HG03139 (cell line): Measurements from ENCODE around the gene PALM.
"Not testable (repeated sequence)": the region's sequence is repeated elsewhere in the genome, so short reads cannot be mapped to it uniquely, and the experiment has no call there.

Experiments used
- ATAC-seq: cut with Tn5 transposase; IDR thresholded peaks from one replicate; pipeline ENCODE4 v1.9.1; 2021; ENCODE audit not compliant: unreplicated experiment

PALM gene

GRCh38 chr19:703651-704446 is 4.9 kb upstream of the PALM start:
- ATAC-seq, result no peak

DNA sequence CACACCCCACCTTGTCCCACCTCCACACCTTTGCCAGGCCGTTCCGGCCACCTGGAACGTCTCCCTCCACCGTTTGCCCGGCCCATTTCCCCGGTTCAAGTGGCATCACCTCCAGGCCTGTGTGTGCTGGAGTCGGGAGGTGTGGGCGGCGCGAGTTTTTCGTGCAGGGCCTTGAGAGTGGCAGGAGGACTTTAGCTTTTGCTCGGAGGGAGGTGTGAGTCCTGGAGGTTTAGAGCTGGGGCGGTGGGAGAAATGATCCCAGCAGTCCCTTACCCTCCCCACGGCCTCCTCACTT is 4.3 kb upstream of the PALM start:
- no peak for ATAC-seq

DNA sequence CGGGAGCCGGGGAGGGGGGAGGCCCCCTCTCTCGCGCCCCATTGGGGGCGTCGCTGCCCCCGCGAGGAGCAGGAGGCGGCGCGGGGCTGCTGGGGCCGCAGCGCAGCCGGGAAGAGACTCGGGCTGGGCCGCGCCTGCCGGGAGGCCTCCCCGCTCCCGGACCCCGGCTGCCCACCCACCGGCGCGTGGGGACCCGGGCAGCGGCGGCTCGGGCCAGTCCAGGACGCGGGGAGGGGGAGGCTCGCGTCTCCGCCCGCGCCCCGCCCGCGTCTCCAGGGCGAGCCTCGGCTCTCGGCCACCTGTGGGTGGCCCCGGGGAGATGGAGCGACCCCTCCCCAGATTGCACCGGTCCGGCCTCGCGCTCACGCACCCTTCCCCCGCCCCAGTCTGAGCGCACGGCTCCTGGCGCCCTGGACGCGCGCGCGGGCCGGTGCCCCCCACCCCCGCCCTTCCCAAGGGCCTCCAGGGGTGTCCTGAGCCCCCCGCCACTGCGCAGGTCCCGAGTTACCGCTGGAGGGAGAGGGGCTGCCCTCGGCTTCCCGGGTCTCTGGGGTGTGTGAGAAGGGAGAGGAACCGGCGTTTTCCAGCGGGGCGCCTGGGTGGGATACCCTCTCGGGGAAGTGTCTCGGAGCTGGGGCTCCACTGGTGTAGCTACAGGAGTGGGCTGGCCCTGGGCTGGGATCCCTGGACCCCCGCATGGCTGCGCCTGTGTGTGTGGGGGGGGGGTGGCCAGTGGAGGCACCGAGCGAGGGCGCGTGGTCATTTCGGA is 645 bp downstream of the PALM start:
- ATAC-seq, result no peak

GRCh38 chr19:709965-710571 is 1.3 kb downstream of the PALM start:
- no peak for ATAC-seq

GRCh38 chr19:710767-711166 is 2.0 kb downstream of the PALM start:
- no peak for ATAC-seq

DNA sequence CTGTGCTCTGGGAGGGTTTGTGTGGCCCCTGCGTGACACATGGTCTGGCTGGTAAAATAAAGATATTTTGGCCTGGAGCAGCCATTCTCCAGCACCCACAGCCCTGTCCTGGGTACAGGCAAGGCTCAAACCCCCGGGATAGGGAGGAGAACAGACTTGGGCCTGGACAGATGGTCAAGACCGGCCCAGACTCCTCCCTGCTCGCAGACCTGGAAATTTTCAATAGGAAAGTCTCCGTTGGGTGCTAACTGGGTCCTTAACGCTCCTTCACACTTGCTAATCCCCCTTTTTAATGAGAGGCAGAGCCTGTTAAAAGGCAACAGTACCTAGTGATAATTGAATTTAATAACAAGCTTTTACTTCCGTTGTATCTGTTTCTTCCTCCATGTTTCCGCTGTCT is 2.5 kb downstream of the PALM start:
- ATAC-seq, result no peak

GRCh38 chr19:715347-715746 is 6.6 kb downstream of the PALM start:
- no peak for ATAC-seq

GRCh38 chr19:718251-718951 is 9.7 kb downstream of the PALM start:
- ATAC-seq, result no peak

GRCh38 chr19:718991-719512 is 10.3 kb downstream of the PALM start:
- ATAC-seq, result no peak

- ATAC-seq, result no peak
These were observed 11.1 kb downstream of the PALM start for GRCh38 chr19:719636-720344.

DNA sequence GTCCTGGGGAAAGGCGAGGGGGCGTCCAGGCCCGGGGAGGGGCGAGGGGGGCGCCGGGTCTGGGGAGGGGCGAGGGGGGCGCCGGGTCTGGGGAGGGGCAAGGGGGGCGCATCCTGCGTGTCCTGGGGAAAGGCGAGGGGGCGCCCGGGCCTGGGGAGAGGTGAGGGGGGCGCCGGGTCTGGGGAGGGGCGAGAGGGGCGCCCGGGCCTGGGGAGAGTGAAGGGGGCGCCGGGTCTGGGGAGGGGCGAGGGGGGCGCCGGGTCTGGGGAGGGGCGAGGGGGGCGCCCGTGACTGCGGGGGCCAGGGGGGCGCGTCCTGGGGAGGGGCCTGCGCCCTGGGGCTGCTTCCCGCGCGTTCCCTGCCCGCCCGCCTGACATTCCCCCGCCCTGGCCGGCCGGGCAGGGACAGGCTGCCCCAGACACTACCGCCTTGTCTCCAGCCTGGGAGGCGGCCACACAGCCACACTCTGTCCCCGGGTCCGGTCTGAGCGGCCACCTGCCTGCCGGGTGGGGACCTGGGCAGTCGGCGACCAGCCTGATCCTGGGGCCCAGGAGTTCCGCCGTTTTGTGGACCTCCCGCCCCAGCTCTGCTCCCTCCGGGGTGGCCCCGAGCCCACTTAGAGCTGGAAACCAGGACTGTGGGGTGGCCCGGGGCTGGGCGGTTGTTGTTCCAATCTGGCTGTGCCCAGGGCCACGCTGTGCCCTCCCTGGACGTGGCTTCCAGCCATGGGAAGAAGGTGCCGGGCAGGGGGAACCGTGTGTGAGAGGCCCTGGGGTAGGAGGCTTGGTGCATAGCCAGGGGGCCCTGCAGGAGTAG is 11.8 kb downstream of the PALM start:
- ATAC-seq, result no peak

DNA sequence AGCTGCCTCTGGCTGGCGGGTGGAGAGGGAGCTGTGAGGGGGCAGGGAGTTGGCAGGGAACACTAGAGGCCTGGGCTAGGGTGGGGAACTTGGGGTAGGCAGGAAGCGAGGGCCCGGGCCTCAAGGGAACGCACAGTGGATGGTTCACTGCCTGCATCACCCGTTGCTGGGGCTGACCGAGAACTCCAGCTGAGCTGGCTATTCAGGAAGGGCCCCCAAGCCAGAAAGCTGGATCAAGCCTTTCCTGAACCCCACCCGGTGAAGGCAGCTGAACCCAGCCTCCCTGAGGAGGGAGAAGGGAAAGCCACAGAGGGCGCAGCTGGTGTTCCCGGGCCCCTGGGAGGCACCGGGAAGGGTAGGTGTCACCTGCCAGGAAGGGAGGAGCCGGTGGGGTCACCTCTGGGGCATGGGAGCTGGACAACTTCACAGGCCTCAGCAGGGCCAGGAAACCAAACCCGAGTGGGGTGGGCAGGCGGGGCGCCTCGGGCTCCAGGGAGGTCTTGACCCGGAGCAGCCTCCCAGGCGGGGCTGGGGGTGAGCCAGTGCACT is 13.9 kb downstream of the PALM start:
- no peak for ATAC-seq

GRCh38 chr19:723247-723646 is 14.5 kb downstream of the PALM start:
- no peak for ATAC-seq

DNA sequence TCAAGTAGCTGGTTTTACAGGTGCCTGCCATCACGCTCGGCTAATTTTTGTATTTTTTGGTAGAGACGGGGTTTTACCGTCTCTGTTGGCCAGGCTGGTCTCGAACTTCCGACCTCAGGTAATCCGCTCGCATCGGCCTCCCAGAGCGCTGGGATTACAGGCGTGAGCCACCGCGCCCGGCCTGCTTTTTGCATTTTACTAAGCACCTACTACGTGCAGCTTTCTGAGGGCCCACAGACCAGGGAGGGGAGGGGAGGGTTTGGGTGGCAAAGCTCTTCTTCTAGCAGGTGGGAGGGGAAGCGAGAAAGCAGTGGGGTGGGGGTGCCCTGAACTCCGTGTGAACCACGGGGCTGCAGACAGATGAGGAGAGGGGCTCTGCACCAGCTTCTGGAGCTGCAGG is 15.0 kb downstream of the PALM start:
- no peak for ATAC-seq

DNA sequence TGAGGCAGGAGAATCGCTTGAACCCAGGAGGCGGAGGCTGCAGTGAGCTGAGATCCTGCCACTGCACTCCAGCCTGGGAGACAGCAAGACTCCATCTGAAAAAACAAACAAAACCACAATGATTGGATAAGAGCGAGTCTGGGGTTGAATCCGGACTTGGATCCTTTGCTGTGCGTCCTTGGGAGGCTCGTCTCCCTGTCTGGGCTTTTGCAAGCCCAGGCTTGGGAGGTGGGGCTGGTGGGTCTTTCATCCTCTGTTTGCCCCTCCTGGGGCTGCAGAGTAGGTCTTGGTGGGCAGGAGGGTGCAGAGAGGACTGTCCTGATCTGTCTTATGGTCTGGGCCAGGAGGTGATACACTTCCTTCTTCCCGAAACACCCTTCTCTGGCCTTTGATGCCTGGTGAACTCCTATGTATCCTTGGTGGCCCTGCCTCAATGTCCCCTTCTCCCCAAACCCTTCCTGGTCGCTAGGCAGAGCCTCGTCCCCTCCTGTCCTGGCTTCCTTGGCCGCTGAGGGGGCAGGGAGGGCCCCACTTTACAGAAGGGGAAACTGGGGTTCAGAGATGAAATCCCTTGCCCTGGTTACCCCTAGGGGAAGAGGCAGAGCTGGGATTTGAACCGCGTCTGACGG is 16.8 kb downstream of the PALM start:
- no peak for ATAC-seq

DNA sequence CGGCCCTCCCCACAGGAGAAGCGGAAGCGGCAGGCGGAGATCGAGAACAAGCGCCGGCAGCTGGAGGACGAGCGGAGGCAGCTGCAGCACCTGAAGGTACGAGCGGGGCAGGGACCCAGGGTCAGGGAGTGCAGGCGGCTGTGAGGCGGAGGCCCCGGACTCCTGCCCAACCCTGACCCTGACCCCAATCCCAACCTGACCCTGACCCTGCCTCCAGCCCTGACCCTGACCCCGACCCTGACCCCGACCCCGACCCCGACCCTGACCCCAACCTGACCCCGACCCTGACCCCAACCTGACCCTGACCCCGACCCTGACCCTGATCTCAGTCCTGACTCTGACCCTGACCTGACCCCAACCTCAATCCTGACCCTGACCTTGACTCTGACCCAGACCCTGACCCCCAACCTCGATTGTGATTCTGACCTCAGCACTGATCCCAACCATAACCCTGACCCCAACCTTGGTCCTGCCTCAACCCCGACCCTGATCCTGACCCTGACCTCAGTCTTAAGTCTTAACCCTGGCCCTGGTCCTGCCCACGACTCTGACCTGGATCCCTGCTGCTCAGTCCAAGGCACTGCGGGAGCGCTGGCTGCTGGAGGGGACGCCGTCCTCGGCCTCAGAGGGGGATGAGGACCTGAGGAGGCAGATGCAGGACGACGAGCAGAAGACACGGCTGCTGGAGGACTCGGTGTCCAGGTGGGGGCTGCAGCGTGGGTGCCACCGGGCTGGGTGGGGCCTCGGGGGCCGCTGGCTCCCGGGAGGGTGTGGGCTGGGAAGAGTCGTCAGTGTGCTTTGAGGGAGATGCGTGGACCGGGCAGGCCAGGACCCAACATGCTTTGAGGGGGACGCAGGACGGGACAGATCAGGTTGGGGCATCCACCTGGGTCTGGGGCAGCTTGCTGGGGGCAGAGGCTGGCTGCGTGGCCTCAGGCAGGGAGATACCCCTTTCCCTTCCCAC is 18.5 kb downstream of the PALM start:
- no peak for ATAC-seq

GRCh38 chr19:728011-728410 is 19.3 kb downstream of the PALM start:
- no peak for ATAC-seq

GRCh38 chr19:729564-729963 is 20.8 kb downstream of the PALM start:
- ATAC-seq, result not testable (repeated sequence)
